Esophagus mucosa (tissue), 1 donor: ENCODE results near the gene NTRK2. TPM values are rescaled to one million over a fixed set of nuclear protein-coding genes. Genes with fewer than 3 reads are reported as not detected.

Experiments used
- ATAC-seq: fragments of 200-7000 bp; cut with Tn5 transposase; one replicate; pipeline ENCODE4 v1.9.1; 2020
- total RNA-seq: library from RNA; stranded (reverse); gene quantifications from one replicate; pipeline ENCODE4 v1.2.4, GENCODE V29; 2023
- donor health status: DM: yes; HTN: yes; CAD: no.

The NTRK2 gene
- total RNA-seq, 1 donor from 2014 or later, result 9.8 TPM

- no peak for ATAC-seq
These were observed 183.2 kb downstream of the NTRK2 start for GRCh38 chr9:84852617-84853301.

DNA sequence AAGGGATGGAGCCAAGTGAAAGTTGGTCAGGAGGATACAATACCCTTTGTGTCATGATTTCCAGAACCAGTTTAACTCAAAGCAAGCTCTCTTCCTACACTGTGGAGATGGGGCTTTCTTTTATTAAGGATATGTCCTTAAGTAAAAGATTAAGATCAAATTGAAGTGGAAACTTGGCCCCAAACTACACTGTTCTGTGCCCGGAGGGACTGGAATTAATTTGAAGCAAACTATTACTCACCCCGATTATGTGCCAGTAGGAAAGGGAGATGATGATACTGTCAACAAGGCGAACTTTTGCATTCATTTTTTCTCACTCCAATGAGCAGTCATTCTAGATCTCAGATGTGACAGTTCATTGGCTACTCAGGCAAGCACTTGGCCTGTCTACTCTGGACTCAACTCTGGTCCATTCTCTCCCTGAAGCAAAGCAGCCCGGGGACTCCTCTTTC, 186.7 kb downstream of the NTRK2 start:
- peak; percentile 35 for ATAC-seq

DNA sequence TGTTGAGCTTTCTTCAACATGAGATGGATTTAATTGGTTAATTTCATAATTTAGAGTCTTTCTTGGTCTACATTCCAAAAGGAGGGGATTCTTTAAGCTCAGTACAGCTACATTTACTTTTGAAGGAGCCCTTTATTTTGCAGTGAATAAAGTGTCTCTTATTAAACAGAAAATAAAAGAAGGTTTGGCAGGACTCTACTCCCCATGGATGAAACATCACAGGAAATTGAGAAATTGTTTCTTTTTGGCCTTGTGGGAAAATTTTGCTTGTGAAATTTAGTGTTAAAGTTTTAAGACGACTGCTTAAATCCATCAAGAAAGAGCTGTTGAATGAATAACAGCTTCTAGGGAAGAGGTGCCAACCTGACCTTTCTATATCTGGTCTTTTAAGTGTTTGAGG, 187.7 kb downstream of the NTRK2 start:
- no peak for ATAC-seq

GRCh38 chr9:84858364-84858763, 188.8 kb downstream of the NTRK2 start:
- no peak for ATAC-seq

DNA sequence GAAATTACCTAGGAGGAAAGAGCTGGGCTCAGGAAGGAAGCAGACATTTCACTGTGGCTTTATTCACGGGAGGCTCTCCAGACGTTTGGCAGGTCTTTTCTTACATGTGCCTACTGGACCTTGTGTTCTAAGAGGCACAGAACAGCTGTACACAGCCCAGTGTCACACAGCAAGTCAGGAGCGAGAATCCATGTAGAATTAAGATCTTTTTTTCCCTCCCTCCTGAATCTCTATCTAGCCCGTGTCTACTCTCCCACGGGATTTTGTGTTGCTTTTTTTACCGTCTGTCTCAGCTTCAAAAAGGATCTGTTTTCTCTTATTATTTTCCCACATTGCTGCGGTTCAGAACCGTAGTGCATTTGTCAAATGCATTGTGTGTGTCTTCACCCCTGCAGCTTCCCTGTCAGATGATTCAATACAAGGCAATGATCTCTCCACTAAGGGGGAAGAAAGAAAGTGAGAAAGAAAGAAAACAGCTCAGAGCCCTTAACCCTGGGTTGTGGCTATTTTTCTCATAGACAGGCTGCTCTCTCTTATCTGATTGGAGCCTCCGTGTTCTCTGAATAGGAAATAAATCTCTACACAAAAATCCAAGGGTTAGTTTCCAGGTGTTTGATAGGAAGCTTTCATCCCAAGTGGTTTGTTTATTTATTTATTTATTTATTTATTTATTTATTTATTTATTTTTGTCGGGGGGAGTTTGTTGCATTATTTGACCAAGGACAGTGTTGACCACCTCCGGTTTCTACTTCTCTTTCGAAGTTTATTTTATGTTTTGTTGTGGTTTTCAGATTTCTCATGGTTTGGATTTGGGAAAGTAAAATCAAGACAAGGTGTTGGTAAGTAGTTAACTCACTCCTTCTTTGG, 191.0 kb downstream of the NTRK2 start:
- no peak for ATAC-seq

DNA sequence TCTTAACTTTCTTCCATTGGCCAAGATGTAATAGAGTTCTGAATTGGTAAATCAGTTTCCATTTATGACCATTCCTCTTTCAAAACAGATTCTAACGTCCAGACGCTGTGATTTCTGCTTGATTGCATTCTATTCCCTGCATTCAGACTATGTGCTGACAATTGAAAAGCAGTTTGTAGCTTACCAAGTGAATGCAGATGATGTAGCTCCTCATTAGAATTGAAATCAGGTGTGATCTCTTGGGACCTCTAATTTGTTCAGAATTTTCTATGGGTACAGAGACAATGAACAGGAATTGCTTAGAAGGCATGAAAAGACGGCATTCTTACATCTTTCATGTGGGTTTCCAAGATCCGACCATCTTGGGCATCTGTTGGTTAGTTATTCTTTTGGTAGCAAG, 191.9 kb downstream of the NTRK2 start:
- ATAC-seq, result no peak

- no peak for ATAC-seq
These were observed 192.8 kb downstream of the NTRK2 start for GRCh38 chr9:84862308-84862707.

DNA sequence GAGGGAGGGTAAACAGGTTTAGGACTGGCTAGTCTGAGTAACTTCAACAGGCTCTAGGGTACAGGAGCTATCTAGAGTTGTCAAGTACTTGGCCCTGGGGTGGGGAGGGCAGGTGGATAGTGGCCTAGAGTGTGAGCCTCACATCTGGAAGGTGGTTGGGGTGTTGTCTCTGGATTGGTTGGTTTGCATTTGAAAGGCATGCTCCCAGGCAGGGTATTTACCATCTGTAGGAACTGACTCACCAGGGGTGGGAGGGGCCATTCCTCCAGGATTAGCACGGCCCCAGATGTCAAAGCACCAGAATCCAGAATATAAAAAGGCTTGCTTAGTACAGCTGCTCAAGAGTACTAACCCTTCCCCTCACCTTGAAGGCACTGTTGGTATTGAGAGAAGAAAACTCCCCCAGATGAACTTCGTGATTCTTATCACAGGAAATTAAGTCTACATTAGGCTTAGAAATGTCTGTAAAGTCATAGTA, 193.3 kb downstream of the NTRK2 start:
- ATAC-seq, result peak; percentile 86

DNA sequence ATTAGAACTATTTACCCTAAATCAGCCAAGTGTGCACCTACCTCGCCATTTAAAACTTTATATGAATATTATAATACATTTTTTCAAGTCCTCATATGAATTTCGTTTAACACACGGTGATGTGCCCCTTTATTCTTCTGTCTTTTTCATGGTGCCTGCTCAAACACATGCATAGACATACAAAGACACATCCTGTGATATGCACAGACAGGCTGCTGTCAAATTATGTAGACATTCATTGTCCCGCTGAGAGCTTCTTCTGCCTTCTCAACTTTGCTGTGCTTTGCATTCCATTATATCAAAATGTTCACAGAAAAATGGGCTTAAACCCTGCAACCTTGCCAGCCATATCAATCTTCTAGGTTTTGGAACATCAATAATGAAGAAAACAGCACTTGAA, 193.8 kb downstream of the NTRK2 start:
- no peak for ATAC-seq

DNA sequence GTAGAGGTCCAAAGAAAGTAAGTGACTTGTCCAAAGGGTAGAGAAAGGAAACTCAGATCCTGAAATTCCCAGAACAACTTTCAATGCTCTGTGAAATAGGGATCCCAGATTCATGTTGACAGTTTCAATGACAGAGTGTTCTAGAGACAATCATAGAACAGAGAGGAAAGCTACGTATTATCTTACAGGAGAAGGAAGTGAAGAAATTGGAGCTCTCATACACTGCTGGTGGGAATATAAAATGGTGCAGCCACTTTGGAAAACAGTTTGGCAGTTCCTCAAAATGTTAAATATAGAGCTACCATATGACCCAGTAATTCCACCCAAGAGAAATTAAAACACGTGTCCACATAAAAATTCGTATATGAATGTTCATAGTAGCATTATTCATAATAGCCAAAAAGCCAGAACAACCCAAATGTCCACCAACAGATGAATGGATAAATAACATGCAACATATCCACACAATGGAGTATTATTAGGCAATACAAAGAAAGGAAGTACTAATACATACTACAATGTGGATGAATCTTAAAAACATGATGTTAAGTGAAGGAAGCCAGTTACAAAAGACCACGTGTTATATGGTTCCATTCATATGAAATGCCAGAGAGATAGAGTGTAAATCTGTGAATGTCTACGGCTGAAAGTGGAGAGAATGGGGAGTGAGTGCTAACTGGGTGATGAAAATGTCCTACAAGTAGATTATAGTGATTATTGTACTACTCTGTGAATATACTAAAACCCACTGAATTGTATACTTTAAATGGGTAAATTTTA, 197.1 kb downstream of the NTRK2 start:
- ATAC-seq, result no peak

- ATAC-seq, result no peak
These were observed 197.7 kb downstream of the NTRK2 start for GRCh38 chr9:84867186-84867585.

GRCh38 chr9:84869091-84869490, 199.6 kb downstream of the NTRK2 start:
- ATAC-seq, result no peak

DNA sequence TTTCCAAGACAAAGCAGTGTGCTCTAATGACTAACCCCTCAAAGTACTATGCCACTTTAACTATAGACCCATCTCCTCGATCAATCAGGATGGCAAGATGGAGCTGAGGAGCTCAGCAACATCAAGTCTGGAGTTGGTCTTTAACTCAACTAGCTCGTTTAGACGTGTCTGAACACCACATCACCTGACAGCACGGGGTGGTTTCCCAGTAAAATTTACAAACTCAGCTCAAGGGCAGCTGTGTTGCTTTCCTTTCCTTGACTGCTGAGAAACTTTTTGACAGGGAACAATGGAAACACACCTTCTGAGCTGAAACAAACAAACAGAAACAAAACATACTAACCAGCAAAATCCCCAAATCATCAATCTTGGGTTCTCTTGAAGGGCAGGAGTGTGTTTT, 202.5 kb downstream of the NTRK2 start:
- ATAC-seq, result peak; percentile 62

GRCh38 chr9:84874022-84874421, 204.5 kb downstream of the NTRK2 start:
- no peak for ATAC-seq

- ATAC-seq, result no peak
These were observed 205.1 kb downstream of the NTRK2 start for GRCh38 chr9:84874596-84874995.

GRCh38 chr9:84875193-84875592, 205.7 kb downstream of the NTRK2 start:
- no peak for ATAC-seq

DNA sequence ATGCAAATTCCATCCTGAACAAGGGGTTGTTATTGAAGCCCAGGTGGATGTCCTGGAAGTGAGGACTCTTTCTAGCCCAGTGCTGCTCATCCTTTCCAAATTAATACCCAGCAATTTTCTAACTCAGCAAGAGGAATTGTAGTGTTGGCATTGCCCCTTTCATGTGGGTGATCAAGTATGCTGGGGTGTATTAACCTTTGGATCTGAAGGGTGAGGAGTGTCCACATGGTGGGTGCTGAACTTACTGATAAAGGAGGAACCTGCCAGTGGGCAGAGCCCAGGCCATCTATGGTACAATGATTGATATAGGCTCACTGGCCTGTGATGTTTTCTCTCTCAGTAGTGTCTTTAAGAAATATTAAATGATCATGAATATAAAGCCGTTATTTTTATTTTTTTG, 210.1 kb downstream of the NTRK2 start:
- ATAC-seq, result no peak

- ATAC-seq, result no peak
These were observed 211.3 kb downstream of the NTRK2 start for GRCh38 chr9:84880835-84881234.

DNA sequence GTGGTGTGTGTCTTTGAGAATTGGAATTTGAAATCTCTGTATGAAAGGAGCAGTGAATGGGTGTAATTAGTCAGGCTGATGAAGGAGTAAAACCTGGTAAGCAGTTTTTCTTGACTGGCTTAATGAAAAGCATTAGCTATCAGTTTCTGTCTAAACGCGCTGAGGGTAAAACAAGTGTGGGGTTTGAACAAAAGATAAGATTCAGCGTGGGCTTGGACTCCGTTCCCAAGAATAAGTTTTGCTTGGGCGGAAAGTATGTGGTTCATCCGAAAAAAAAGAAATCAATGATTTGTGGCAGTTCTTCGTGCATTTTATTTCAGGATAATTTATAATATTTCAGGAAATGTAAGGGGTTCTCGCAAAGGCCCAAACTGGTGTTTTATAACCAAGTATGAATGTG, 217.3 kb downstream of the NTRK2 start:
- ATAC-seq, result no peak

DNA sequence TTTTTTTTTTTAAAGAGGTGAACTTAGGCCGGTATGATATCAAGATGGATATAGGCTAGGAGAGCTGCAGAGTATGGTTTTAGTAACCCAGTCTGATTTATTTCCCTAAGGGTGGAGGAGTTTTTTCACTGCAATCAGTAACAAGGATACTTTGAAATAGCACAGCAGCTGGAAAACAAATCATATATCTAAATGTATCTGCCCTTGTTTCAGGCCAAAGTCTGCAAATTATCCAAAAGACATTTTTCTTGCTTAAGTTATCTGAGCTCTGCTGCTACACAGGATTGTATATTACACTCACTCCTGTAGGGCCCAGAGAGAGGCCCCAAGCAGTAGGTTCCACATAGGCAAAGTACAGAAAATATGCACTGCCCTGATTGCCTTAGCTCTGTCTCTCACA, 222.4 kb downstream of the NTRK2 start:
- ATAC-seq, result no peak

DNA sequence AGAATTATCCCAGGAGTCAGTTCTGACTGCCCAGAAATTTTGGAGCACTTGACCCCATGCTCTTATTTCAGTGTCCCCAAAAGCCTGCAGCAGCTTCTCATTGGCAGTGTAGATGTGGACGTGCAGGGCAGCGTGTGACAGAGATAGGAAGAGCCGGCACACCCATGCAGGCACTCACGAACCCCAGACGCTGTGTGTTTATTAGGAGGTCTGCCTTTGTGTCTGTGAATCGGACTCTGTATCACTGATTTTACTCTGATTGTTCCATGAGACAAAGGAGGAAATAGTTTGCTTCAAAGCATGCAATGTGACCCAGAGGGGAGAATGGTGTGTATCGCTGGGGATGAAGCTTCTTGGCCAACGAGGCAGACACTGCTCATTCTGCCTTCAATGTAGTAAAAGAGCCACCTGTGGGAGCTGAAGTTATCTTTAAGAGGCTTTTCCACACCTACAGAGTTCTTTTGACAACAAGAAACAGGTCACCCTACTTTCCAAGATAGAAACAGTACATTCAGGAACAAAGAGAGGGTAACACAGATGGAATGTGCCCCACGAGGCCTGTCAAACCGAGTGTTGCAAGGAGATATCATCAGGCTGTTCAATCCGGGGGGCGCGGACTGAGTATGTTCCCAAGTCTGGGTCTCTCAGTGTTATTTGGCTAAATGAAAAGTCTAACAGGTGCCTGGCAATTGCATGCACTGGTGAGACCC, 224.0 kb downstream of the NTRK2 start:
- ATAC-seq, result no peak

DNA sequence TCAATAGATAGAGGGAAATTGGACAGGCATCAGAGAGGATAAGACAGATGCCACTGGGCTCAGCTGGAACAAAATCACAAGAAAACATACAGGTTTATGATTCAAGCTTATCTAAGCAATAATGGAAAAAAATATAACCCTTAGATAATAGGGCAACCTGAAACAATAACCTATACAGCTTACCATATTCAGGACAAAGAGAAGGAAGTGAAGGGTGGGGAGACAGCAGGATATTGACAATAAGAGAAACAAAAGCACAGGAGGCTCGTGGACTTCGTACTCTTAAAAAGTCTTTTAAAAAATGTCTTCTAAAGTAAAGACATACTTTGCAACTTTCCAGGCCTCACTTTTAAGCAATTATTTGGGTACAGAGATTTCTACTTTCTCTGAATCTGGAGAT, 225.3 kb downstream of the NTRK2 start:
- ATAC-seq, result no peak
